HT-29 (cell line): ENCODE data around the gene HEATR5B. TPM values are rescaled to one million over a fixed set of nuclear protein-coding genes. Genes with fewer than 3 reads are reported as not detected.
"Not testable (repeated sequence)": the region's sequence is repeated elsewhere in the genome, so short reads cannot be mapped to it uniquely, and the experiment has no call there.

Source experiments
- DNase-seq: peaks from one replicate; pipeline ENCODE4 v3.0.0-alpha.2; 2015; ENCODE audit warnings: low spot score
- total RNA-seq: library from RNA; depleted of rRNA; stranded (reverse); fragments of >200 nt; shearing (Covaris generic); gene quantifications from 2 replicates; pipeline ENCODE4 v1.2.3, GENCODE V29; 2014; rRNA removed

HEATR5B gene
- total RNA-seq, 1 experiment from 2014 or later: 8.6 TPM

GRCh38 chr2:36941867-36942266 lies 142.3 kb downstream of the HEATR5B start:
- DNase-seq: no peak

- not testable (repeated sequence) for DNase-seq
Measured at GRCh38 chr2:36936526-36936925, 147.6 kb downstream of the HEATR5B start.

- DNase-seq: not testable (repeated sequence)
Measured at GRCh38 chr2:36931688-36932087, 152.5 kb downstream of the HEATR5B start.

Other genes with a start within 250 kb of the HEATR5B start
- gene STRN, start 117.8 kb downstream of the HEATR5B start, total RNA-seq: 4.3 and 4.4 TPM in 2 replicates
- gene GPATCH11, start 146 bp upstream of the HEATR5B start, total RNA-seq: 1.1 and 1.5 TPM in 2 replicates
- 11.7 and 14.5 TPM in 2 replicates for gene EIF2AK2, start 72.6 kb upstream of the HEATR5B start, total RNA-seq
- not detected in 2 replicates for gene SULT6B1, start 104.3 kb upstream of the HEATR5B start, total RNA-seq
- gene CEBPZOS, start 112.1 kb upstream of the HEATR5B start, total RNA-seq: 20.1 and 26.7 TPM in 2 replicates
- gene CEBPZ, start 147.2 kb upstream of the HEATR5B start, total RNA-seq: 23.0 and 27.0 TPM in 2 replicates
- 11.5 and 11.6 TPM in 2 replicates for gene NDUFAF7, start 147.3 kb upstream of the HEATR5B start, total RNA-seq
- 14.0 and 17.2 TPM in 2 replicates for gene PRKD3, start 240.5 kb upstream of the HEATR5B start, total RNA-seq